HG02852 (cell line): ENCODE data around the gene PITPNC1.
"Not testable (repeated sequence)": the region's sequence is repeated elsewhere in the genome, so short reads cannot be mapped to it uniquely, and the experiment has no call there.

Source experiments
- ATAC-seq: cut with Tn5 transposase; IDR thresholded peaks from one replicate; pipeline ENCODE4 v1.9.1; 2021; ENCODE audit warnings: mild to moderate bottlenecking, moderate library complexity; ENCODE audit not compliant: unreplicated experiment

PITPNC1 gene

GRCh38 chr17:67452681-67453554, 75.8 kb downstream of the PITPNC1 start:
- peak; percentile 70 for ATAC-seq

GRCh38 chr17:67456103-67456502, 79.0 kb downstream of the PITPNC1 start:
- no peak for ATAC-seq

GRCh38 chr17:67456889-67457288, 79.8 kb downstream of the PITPNC1 start:
- no peak for ATAC-seq

GRCh38 chr17:67458203-67458602, 81.1 kb downstream of the PITPNC1 start:
- no peak for ATAC-seq

- ATAC-seq, result no peak
Measured at GRCh38 chr17:67459985-67460384, 82.9 kb downstream of the PITPNC1 start.

- no peak for ATAC-seq
Measured at GRCh38 chr17:67461228-67461780, 84.2 kb downstream of the PITPNC1 start.

- ATAC-seq, result no peak
Measured at GRCh38 chr17:67461876-67462275, 84.8 kb downstream of the PITPNC1 start.

- ATAC-seq, result no peak
Measured at GRCh38 chr17:67466251-67466796, 89.2 kb downstream of the PITPNC1 start.

GRCh38 chr17:67467500-67468455, 90.7 kb downstream of the PITPNC1 start:
- ATAC-seq, result peak; percentile 60

- ATAC-seq, result no peak
Measured at GRCh38 chr17:67469208-67469980, 92.3 kb downstream of the PITPNC1 start.

GRCh38 chr17:67470163-67470562, 93.1 kb downstream of the PITPNC1 start:
- ATAC-seq, result no peak

- ATAC-seq, result no peak
Measured at GRCh38 chr17:67471118-67471517, 94.0 kb downstream of the PITPNC1 start.

GRCh38 chr17:67472606-67473005, 95.5 kb downstream of the PITPNC1 start:
- not testable (repeated sequence) for ATAC-seq

GRCh38 chr17:67474081-67474661, 97.1 kb downstream of the PITPNC1 start:
- ATAC-seq, result no peak

GRCh38 chr17:67475161-67475937, 98.3 kb downstream of the PITPNC1 start:
- peak; percentile 57 for ATAC-seq

- no peak for ATAC-seq
Measured at GRCh38 chr17:67476787-67477335, 99.8 kb downstream of the PITPNC1 start.

GRCh38 chr17:67477687-67478086, 100.6 kb downstream of the PITPNC1 start:
- no peak for ATAC-seq

GRCh38 chr17:67478401-67479041, 101.4 kb downstream of the PITPNC1 start:
- no peak for ATAC-seq
